ENCODE data around the gene GNA14.

Gene GNA14

DNA sequence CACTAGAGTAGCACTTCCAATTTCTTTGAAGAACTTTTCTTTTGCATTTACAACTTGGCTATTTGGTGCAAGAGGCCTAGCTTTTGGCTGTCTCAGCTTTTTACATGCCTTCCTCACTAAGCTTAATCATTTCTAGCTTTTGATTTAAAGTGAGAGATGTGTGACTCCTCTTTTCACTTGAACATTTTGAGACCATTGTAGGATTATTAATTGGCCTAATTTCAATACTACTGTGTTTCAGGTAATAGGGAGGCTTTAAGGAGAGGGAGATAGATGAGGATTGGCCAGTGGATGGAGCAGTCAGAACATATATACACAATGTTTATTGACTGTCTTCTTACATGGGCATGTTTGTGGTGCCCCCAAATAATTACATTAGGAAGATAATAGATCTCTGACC, 161.7 kb downstream of the GNA14 start:
- Histone ChIP-seq H3K4me3 (ENCODE audit: low read depth, low read length) (no peak overlapping the region), H3K9me3 (ENCODE audit: control insufficient read depth, insufficient read depth, low read depth, low read length) (no peaks in the 10 kb centered on the region), H3K36me3 (ENCODE audit: control insufficient read depth in 2 of 2, insufficient read depth in 1 of 2, low read length in 2 of 2) (no peaks in the 10 kb centered on the region), H3K4me1 (ENCODE audit: control insufficient read depth, insufficient read depth, low read length) (no peaks in the 10 kb centered on the region), H3K27ac (ENCODE audit: extremely low read depth, low read depth, low read length) (no peak overlapping the region)
- TF ChIP-seq MEIS1 (CRISPR knock-in tag; IDR thresholded peaks at IDR 0.05; ENCODE audit: borderline replicate concordance): no peak
- TF ChIP-seq ZNF248 (tag by site-specific recombination; IDR thresholded peaks at IDR 0.05): no peak
- no peak for TF ChIP-seq ZSCAN23 (tag by site-specific recombination; IDR thresholded peaks at IDR 0.05)
- no peak for TF ChIP-seq ZNF112 (tag by site-specific recombination; IDR thresholded peaks at IDR 0.05)
- TF ChIP-seq ZNF48 (tag by site-specific recombination; IDR thresholded peaks at IDR 0.05): no peak
- no peak for TF ChIP-seq ZNF10 (tag by site-specific recombination; IDR thresholded peaks at IDR 0.05)
- no peak for TF ChIP-seq ZNF404 (tag by site-specific recombination; IDR thresholded peaks at IDR 0.05)
- TF ChIP-seq ZNF548 (tag by site-specific recombination; IDR thresholded peaks at IDR 0.05): no peak
- no peak for TF ChIP-seq ZNF837 (tag by site-specific recombination; IDR thresholded peaks at IDR 0.05)
- no peak for TF ChIP-seq KLF1 (tag by site-specific recombination; IDR thresholded peaks at IDR 0.05)
- TF ChIP-seq ZNF211 (tag by site-specific recombination; IDR thresholded peaks at IDR 0.05; ENCODE audit: low read depth): no peak
- TF ChIP-seq ZNF16 (tag by site-specific recombination; IDR thresholded peaks at IDR 0.05; ENCODE audit: low read depth): no peak
- no peak for TF ChIP-seq ZBTB17 (tag by site-specific recombination; IDR thresholded peaks at IDR 0.05)
- TF ChIP-seq SCRT2 (tag by site-specific recombination; IDR thresholded peaks at IDR 0.05): no peak
- TF ChIP-seq KLF7 (tag by site-specific recombination; IDR thresholded peaks at IDR 0.05; ENCODE audit: borderline replicate concordance): no peak
- TF ChIP-seq, protein P1, sequence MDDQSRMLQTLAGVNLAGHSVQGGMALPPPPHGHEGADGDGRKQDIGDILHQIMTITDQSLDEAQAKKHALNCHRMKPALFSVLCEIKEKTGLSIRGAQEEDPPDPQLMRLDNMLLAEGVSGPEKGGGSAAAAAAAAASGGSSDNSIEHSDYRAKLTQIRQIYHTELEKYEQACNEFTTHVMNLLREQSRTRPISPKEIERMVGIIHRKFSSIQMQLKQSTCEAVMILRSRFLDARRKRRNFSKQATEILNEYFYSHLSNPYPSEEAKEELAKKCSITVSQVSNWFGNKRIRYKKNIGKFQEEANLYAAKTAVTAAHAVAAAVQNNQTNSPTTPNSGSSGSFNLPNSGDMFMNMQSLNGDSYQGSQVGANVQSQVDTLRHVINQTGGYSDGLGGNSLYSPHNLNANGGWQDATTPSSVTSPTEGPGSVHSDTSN (CRISPR knock-in tag; IDR thresholded peaks at IDR 0.05): no peak
- CTCF ChIA-PET: interaction anchor here (0.9 to 5.0 kb wide), 5 partner anchors 11 to 320 kb away, joined by 3 to 60 read pairs (median 8); no protein-coding TSS in a partner anchor
- POLR2A ChIA-PET: no interaction called here

DNA sequence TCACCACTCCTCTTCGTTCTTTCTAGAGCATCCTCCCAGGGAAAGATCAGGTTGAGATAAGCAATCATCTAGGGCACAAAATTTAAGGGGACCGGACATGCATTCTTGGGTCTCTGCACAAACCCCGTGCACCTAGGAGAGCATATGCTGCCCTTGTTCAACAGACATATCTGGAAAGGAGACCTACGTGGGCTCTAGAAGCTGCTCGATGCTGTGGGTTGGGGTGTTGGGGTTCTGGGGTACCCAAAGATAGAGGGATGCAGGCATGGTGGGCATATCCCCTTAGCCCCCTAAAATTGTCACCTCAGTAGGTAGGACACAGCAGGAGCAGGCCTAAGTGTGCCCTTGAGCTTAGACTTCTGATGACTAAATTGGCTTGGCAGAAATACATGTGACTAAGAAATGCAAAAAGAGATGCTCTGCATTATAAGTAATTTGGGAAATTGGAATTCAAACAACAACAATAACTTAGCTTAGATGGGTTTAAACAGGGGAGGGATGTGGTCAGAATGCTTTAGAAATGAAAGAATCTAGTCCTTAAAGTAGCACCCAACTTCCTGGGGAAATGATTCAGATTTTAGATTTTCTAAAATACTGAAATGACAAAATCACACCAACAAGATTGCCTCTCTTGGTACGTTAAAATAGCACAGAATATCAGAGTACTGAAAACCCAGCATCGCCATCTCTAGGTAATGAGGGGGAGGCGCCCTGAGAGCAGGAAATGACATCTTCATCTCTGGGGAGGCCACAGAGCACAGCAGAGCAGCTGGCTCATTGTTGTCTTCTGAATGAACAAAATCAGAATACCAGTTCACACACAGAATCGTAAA, 172.3 kb downstream of the GNA14 start:
- TF ChIP-seq KLF8 (tag by site-specific recombination; IDR thresholded peaks at IDR 0.05): no peak
- Histone ChIP-seq H3K27ac (ENCODE audit: extremely low read depth, low read depth, low read length) (no peak overlapping the region), H3K4me3 (ENCODE audit: low read depth, low read length) (no peak overlapping the region), H3K36me3 (ENCODE audit: control insufficient read depth in 2 of 2, insufficient read depth in 1 of 2, low read length in 2 of 2) (no peaks in the 10 kb centered on the region), H3K9me3 (ENCODE audit: control insufficient read depth, insufficient read depth, low read depth, low read length) (no peaks in the 10 kb centered on the region), H3K4me1 (ENCODE audit: control insufficient read depth, insufficient read depth, low read length) (no peaks in the 10 kb centered on the region)
- POLR2A ChIA-PET: no interaction called here
- CTCF ChIA-PET: interaction anchor here (0.8 to 1.6 kb wide), 2 partner anchors 11 to 18 kb away, joined by 3 to 8 read pairs; no protein-coding TSS in a partner anchor

DNA sequence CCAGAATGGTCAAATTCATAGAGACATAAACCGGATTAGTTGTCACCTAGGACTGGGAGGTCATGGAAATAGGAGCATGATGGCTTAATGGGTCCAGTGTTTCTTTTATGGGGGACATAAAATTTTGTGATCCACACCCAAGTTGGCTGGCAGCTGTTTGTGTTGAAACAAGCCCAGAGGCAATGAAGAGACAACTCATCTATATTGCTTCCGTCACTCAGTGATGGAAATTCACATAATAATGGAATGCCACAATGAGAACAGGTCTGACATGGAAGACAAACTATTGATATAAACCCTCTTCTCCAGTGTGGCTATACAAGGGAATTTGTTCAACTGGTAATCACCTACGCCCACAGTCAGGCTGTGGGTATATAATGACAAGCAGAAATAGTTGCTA, 173.2 kb downstream of the GNA14 start:
- no peaks in the 10 kb centered on the region for H3K36me3 ChIP-seq (ENCODE audit: control insufficient read depth in 2 of 2, insufficient read depth in 1 of 2, low read length in 2 of 2)
- no peaks in the 10 kb centered on the region for H3K4me1 ChIP-seq (ENCODE audit: control insufficient read depth, insufficient read depth, low read length)
- H3K9me3 ChIP-seq (ENCODE audit: control insufficient read depth, insufficient read depth, low read depth, low read length): no peaks in the 10 kb centered on the region
- CTCF ChIA-PET: no interaction called here
- POLR2A ChIA-PET: no interaction called here
- H3K4me3 ChIP-seq (ENCODE audit: low read depth, low read length): no peak overlapping the region
- H3K27ac ChIP-seq (ENCODE audit: extremely low read depth, low read depth, low read length): no peak overlapping the region
- TF ChIP-seq ZNF501 (tag by site-specific recombination; IDR thresholded peaks at IDR 0.05) (no peak), KLF8 (tag by site-specific recombination; IDR thresholded peaks at IDR 0.05) (no peak), ZNF292 (tag by site-specific recombination; IDR thresholded peaks at IDR 0.05; ENCODE audit: borderline replicate concordance, low read depth) (no peak), ZXDB (tag by site-specific recombination; IDR thresholded peaks at IDR 0.05) (no peak), ZNF558 (tag by site-specific recombination; IDR thresholded peaks at IDR 0.05) (no peak), MYNN (tag by site-specific recombination; IDR thresholded peaks at IDR 0.05; ENCODE audit: borderline replicate concordance) (no peak), ZSCAN16 (tag by site-specific recombination; IDR thresholded peaks at IDR 0.05) (no peak)
- TF ChIP-seq, protein P2, sequence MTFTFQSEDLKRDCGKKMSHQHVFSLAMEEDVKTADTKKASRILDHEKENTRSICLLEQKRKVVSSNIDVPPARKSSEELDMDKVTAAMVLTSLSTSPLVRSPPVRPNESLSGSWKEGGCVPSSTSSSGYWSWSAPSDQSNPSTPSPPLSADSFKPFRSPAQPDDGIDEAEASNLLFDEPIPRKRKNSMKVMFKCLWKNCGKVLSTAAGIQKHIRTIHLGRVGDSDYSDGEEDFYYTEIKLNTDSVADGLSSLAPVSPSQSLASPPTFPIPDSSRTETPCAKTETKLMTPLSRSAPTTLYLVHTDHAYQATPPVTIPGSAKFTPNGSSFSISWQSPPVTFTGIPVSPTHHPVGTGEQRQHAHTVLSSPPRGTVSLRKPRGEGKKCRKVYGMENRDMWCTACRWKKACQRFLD (tag by site-specific recombination; IDR thresholded peaks at IDR 0.05): no peak
- TF ChIP-seq, protein P3, sequence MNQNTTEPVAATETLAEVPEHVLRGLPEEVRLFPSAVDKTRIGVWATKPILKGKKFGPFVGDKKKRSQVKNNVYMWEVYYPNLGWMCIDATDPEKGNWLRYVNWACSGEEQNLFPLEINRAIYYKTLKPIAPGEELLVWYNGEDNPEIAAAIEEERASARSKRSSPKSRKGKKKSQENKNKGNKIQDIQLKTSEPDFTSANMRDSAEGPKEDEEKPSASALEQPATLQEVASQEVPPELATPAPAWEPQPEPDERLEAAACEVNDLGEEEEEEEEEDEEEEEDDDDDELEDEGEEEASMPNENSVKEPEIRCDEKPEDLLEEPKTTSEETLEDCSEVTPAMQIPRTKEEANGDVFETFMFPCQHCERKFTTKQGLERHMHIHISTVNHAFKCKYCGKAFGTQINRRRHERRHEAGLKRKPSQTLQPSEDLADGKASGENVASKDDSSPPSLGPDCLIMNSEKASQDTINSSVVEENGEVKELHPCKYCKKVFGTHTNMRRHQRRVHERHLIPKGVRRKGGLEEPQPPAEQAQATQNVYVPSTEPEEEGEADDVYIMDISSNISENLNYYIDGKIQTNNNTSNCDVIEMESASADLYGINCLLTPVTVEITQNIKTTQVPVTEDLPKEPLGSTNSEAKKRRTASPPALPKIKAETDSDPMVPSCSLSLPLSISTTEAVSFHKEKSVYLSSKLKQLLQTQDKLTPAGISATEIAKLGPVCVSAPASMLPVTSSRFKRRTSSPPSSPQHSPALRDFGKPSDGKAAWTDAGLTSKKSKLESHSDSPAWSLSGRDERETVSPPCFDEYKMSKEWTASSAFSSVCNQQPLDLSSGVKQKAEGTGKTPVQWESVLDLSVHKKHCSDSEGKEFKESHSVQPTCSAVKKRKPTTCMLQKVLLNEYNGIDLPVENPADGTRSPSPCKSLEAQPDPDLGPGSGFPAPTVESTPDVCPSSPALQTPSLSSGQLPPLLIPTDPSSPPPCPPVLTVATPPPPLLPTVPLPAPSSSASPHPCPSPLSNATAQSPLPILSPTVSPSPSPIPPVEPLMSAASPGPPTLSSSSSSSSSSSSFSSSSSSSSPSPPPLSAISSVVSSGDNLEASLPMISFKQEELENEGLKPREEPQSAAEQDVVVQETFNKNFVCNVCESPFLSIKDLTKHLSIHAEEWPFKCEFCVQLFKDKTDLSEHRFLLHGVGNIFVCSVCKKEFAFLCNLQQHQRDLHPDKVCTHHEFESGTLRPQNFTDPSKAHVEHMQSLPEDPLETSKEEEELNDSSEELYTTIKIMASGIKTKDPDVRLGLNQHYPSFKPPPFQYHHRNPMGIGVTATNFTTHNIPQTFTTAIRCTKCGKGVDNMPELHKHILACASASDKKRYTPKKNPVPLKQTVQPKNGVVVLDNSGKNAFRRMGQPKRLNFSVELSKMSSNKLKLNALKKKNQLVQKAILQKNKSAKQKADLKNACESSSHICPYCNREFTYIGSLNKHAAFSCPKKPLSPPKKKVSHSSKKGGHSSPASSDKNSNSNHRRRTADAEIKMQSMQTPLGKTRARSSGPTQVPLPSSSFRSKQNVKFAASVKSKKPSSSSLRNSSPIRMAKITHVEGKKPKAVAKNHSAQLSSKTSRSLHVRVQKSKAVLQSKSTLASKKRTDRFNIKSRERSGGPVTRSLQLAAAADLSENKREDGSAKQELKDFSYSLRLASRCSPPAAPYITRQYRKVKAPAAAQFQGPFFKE (tag by site-specific recombination; IDR thresholded peaks at IDR 0.05; ENCODE audit: borderline replicate concordance): no peak
